Small intestine (tissue), 16 donors: ENCODE results near the gene PRRT4. TPM values are rescaled to one million over a fixed set of nuclear protein-coding genes. Genes with fewer than 3 reads are reported as not detected.

ENCODE experiments used
- DNase-seq, 2 donors: peaks; one replicate each; pipeline versions ENCODE4 v3.0.0 to v3.0.0-alpha.2; 2013
- FAIRE-seq: peaks from 2 replicates; lab custom pipeline; 2012; peaks lifted over from hg19 to GRCh38; lab: Jason Lieb, UNC
- H3K27ac ChIP-seq, 3 donors: one replicate each; pipeline ENCODE4 v1.5.1; 2013; ENCODE audit warnings: low read length in 2 of 3, mild to moderate bottlenecking in 2 of 3, control low read depth in 1 of 3, inconsistent platforms in 1 of 3, low read depth in 1 of 3, moderate library complexity in 1 of 3
- H3K27me3 ChIP-seq, 3 donors: one replicate each; pipeline ENCODE4 v1.6.1; 2013; ENCODE audit warnings: low read length in 3 of 3, inconsistent platforms in 1 of 3; ENCODE audit not compliant: control insufficient read depth in 3 of 3, insufficient read depth in 3 of 3
- H3K36me3 ChIP-seq, 3 donors: one replicate each; pipeline ENCODE4 v1.6.1; 2013; ENCODE audit warnings: low read length in 3 of 3, inconsistent platforms in 1 of 3, low read depth in 1 of 3, mild to moderate bottlenecking in 1 of 3, moderate library complexity in 1 of 3; ENCODE audit not compliant: control insufficient read depth in 3 of 3, insufficient read depth in 2 of 3
- H3K4me1 ChIP-seq, 3 donors: one replicate each; pipeline ENCODE4 v1.6.1; 2013; ENCODE audit warnings: low read length in 2 of 3, inconsistent platforms in 1 of 3, low read depth in 1 of 3, mild to moderate bottlenecking in 1 of 3, moderate library complexity in 1 of 3; ENCODE audit not compliant: control insufficient read depth in 3 of 3, insufficient read depth in 2 of 3
- H3K4me3 ChIP-seq, 3 donors: one replicate each; pipeline ENCODE4 v1.5.1; 2013; ENCODE audit warnings: low read length in 3 of 3, control low read depth in 1 of 3, inconsistent platforms in 1 of 3, low read depth in 1 of 3, mild to moderate bottlenecking in 1 of 3, moderate library complexity in 1 of 3
- H3K9me3 ChIP-seq, 2 donors: one replicate each; pipeline ENCODE4 v1.6.1; 2013; ENCODE audit warnings: low read depth in 1 of 2, low read length in 1 of 2; ENCODE audit not compliant: control insufficient read depth in 2 of 2, insufficient read depth in 1 of 2
- WGBS, 3 donors: extraction: QIAGEN DNeasy Blood & Tissue Kit; methylation state at CpG; one replicate each; pipeline ENCODE4 v1.1.7; 2013; 5-methylcytosine and 5-hydroxymethylcytosine counted together
- long read RNA-seq, 10 donors: transcript quantifications; one replicate each; lab custom pipeline, GENCODE V29; 2026
- polyA plus RNA-seq, 4 donors: library from polyadenylated mRNA; stranded (reverse) in 3 of 4; unstranded in 1 of 4; fragments of 200-250 nt in 3 of 4; fragments of 120-200 nt in 1 of 4; gene quantifications; one replicate each; pipeline versions ENCODE4 v1.2.1 to v1.2.3, GENCODE V29; 2013
- donor health status: healthy with polysubstance abuse.
- donor health status: control.
- donor health status: control.
- donor health status: Bipolar disorder and iron deficiency.
- donor health status: healthy.

PRRT4 gene
- 1 to 10 TPM in 1 of 4 donors, under 1 TPM in 1, not detected in 2; 0.49 to 1.3 TPM for polyA plus RNA-seq
- long read RNA-seq, donor 1 = 0 reads
- long read RNA-seq, donor 2 = 0 reads
- long read RNA-seq, donor 3 = 0 reads
- long read RNA-seq, donor 4 = 0 reads
- long read RNA-seq, donor 5 = 0 reads
- long read RNA-seq, donor 6 = 0 reads
- long read RNA-seq, donor 7 = 0 reads
- long read RNA-seq, donor 8, partial matches to known transcripts = 0 of 1 reads
- long read RNA-seq, donor 8, other reads (novel, unspliced or antisense) = 0 of 1 reads
- long read RNA-seq, donor 9 = 0 reads
- long read RNA-seq, donor 10 = 0 reads

GRCh38 chr7:128361411-128362379 is at the start of gene PRRT4:
PRRT4 (minus strand) TSS chr7:128361690.
- DNase-seq = peak; percentile 17 to 55
- WGBS, 3 donors = 1 to 2% (median 1%) methylated on average over 55 to 88 of the region's 88 CpGs
- no peaks in the 10 kb centered on the region for H3K9me3 ChIP-seq
- peaks cover 0 to 6% (median 0%) of the 10 kb centered on the region in 3 donors for H3K4me1 ChIP-seq
- peak within 1 kb of the TSS; percentile 24 to 58 (median 28) for H3K4me3 ChIP-seq
- peaks cover 9 to 70% (median 13%) of the 10 kb centered on the region in 3 donors for H3K27me3 ChIP-seq
- H3K36me3 ChIP-seq = no peaks in the 10 kb centered on the region
- no peak for FAIRE-seq
- no peak within 1 kb of the TSS for H3K27ac ChIP-seq

- no peaks in the 10 kb centered on the region for H3K36me3 ChIP-seq
- WGBS, 3 donors = 0 to 5% (median 2%) methylated on average over 6 of the region's 6 CpGs
- DNase-seq (no peak), FAIRE-seq (no peak)
- H3K9me3 ChIP-seq = peaks cover 0 to 8% of the 10 kb centered on the region in 2 donors
- peaks cover 0 to 15% (median 3%) of the 10 kb centered on the region in 3 donors for H3K4me1 ChIP-seq
- H3K4me3 ChIP-seq = peak overlapping the region; percentile 64 to 65 (median 65)
- peak overlapping the region; percentile 53 to 85 (median 68) for H3K27ac ChIP-seq
- H3K27me3 ChIP-seq = peaks cover 0 to 30% (median 0%) of the 10 kb centered on the region in 3 donors
Measured at GRCh38 chr7:128410451-128410753, 48.9 kb upstream of the PRRT4 start.

DNA sequence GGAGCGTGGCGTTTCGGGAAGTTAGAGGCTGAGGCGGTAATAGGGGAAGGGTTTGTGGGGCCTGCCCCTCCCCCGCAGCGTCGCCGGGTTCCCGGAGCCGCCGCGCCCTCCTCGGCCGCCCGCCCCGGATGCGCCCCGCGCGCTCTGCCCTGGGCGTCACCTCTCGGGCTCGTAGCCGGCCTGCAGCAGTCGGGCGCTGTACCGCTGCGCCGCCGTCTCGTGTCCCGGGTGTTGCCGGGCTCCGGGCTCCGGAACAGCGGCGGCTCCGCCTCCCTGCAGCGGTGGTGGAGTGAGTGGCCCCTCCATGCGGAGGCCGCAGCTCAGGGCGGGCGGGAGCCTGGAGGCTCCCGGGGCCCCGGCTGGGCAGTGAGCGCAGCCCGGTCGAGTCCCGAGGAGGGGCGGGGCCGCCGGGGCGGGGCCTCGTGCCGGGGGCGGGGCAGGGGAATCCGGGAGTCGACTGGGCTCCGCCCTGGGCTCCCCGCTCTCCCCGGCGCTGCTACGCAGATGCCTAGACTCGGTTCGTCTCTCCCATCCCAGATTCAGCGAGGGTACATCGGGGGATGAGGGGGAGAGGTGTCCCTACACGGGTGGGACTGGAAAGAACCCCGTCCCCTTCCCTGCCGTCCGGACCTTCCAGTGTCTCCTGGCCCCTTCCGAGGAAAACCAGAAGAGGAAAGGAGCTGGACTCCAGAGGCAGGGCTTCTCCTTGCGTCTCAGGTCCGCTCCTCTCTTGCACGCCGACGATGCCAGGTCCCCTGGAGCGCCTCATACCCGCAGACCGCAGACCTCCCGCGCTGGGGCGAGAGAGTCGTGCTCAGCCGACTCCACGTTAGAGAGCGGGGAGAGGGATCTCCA is 48.3 kb upstream of the PRRT4 start, which contains the start of gene IMPDH1:
Gene IMPDH1 (minus strand): TSS at position 387 of the 855 bp plus-strand sequence. CDS start 81 bp downstream, at position 306.
- FAIRE-seq (no peak), DNase-seq (peak; percentile 80 to 92)
- Histone ChIP-seq H3K9me3 (peaks cover 0 to 8% of the 10 kb centered on the region in 2 donors), H3K27me3 (peaks cover 0 to 26% (median 0%) of the 10 kb centered on the region in 3 donors), H3K27ac (peak within 1 kb of the TSS; percentile 53 to 85 (median 68)), H3K4me3 (peak within 1 kb of the TSS; percentile 64 to 65 (median 65)), H3K4me1 (peaks cover 0 to 19% (median 3%) of the 10 kb centered on the region in 3 donors), H3K36me3 (no peaks in the 10 kb centered on the region)
- WGBS, 3 donors = 0% methylated on average over 60 to 87 of the region's 87 CpGs

DNA sequence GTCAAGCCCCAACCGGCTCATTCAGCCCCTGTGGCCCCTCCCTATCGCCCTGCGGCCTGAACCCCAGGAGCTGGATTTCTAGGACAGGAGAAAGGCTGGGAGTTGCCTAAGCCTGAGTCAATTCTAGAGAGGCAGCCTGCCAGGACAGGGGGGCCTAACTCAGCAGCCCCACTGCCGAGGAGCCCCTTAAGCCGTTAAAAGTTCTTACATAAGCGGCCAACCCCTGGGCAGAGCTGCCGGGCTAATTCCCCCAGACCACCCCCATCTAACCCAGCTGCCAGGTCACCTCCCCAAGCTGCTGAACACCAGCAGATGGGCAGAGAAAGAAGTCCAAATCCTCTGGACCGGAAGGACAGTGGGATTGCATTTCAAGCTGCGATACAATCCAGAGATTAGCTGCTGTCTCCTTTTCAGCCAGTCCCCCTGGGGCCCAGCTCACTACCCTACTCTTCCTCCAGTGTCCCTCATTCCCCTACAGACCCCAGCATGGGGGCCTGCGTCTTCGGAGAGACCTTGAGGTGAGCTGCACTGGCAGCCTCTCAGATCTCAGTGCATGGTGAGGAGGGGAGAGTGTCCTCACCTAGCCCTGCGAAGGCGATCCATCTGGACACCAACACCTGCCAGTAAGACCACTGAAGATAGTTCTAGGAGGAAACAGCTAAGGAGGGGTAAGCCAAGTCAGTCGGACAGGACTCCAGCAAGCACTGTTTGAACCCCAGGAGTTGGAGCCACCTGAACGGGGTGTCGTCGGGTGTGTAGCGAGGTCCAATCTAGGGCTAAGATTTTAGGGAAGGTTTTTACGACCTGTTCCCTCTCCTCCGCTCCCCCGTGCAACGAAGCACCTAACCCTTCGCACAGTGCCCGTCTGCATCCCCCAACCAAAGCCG is 47.5 kb upstream of the PRRT4 start:
- Histone ChIP-seq H3K4me1 (peaks cover 0 to 19% (median 3%) of the 10 kb centered on the region in 3 donors), H3K27me3 (peaks cover 0 to 28% (median 0%) of the 10 kb centered on the region in 3 donors), H3K27ac (peak overlapping the region in 2 of 3 donors; percentile 51 to 65), H3K36me3 (no peaks in the 10 kb centered on the region), H3K9me3 (peaks cover 0 to 8% of the 10 kb centered on the region in 2 donors), H3K4me3 (peak overlapping the region; percentile 64 to 65 (median 65))
- DNase-seq (peak in 1 of 2 donors; percentile 31), FAIRE-seq (no peak)
- 24 to 31% (median 30%) methylated on average over 25 of the region's 25 CpGs for WGBS, 3 donors

GRCh38 chr7:128407751-128408708 is 46.5 kb upstream of the PRRT4 start:
- Histone ChIP-seq H3K27me3 (peaks cover 0 to 22% (median 0%) of the 10 kb centered on the region in 3 donors), H3K9me3 (peaks cover 0 to 2% of the 10 kb centered on the region in 2 donors), H3K36me3 (peaks cover 0 to 3% (median 0%) of the 10 kb centered on the region in 3 donors), H3K4me3 (peak overlapping the region in 1 of 3 donors; percentile 64), H3K27ac (no peak overlapping the region), H3K4me1 (peaks cover 0 to 19% (median 3%) of the 10 kb centered on the region in 3 donors)
- DNase-seq (no peak), FAIRE-seq (no peak)
- 63 to 68% (median 65%) methylated on average over 10 to 11 of the region's 11 CpGs for WGBS, 3 donors

GRCh38 chr7:128407233-128407589 is 45.7 kb upstream of the PRRT4 start:
- no peak overlapping the region for H3K27ac ChIP-seq
- H3K9me3 ChIP-seq = no peaks in the 10 kb centered on the region
- H3K36me3 ChIP-seq = peaks cover 0 to 8% (median 0%) of the 10 kb centered on the region in 3 donors
- no peak for FAIRE-seq
- H3K4me1 ChIP-seq = peaks cover 0 to 19% (median 3%) of the 10 kb centered on the region in 3 donors
- WGBS, 3 donors = 78 to 84% (median 83%) methylated on average over 7 of the region's 7 CpGs
- H3K4me3 ChIP-seq = no peak overlapping the region
- peaks cover 0 to 22% (median 0%) of the 10 kb centered on the region in 3 donors for H3K27me3 ChIP-seq
- no peak for DNase-seq
